Thyroid gland (tissue), 4 donors: ENCODE measurements around the gene GABPB2. TPM values are rescaled to one million over a fixed set of nuclear protein-coding genes. Genes with fewer than 3 reads are reported as not detected.
A peak's percentile ranks its signal among the peaks of the same experiment; 100 is the strongest.

Experiments used
- DNase-seq, 2 donors: peaks; one replicate each; pipeline ENCODE4 v3.0.0-alpha.2; 2019
- H3K27ac ChIP-seq, 3 donors: fragments of 200-600 bp; sonication (generic); 1 replicate in 2 of 3; 2 replicates in 1 of 3; pipeline ENCODE4 v1.5.1; 2016 to 2019; ENCODE audit warnings: mild to moderate bottlenecking in 1 of 3, moderate library complexity in 1 of 3
- H3K27me3 ChIP-seq: fragments of 200-600 bp; sonication (generic); one replicate; pipeline ENCODE4 v1.5.1; 2019
- H3K36me3 ChIP-seq, 2 donors: fragments of 200-600 bp; sonication (generic); one replicate each; pipeline ENCODE4 v1.5.1; 2016 to 2019
- H3K4me1 ChIP-seq, 2 donors: fragments of 200-600 bp; sonication (generic); one replicate each; pipeline ENCODE4 v1.5.1; 2017 to 2019
- H3K4me3 ChIP-seq, 3 donors: fragments of 200-600 bp; sonication (generic); replicated peaks in 1 of 3; 1 replicate in 2 of 3; 2 replicates in 1 of 3; pipeline ENCODE4 v1.5.1; 2016; ENCODE audit warnings: mild to moderate bottlenecking in 1 of 3
- H3K9me3 ChIP-seq: fragments of 200-600 bp; sonication (generic); one replicate; pipeline ENCODE4 v1.5.1; 2017
- POLR2A ChIP-seq, 2 donors: fragments of 450-650 bp; IDR thresholded peaks; one replicate each; pipeline ENCODE4 v1.6.1; 2017; ENCODE audit warnings: antibody characterized with exemption in 2 of 2, mild to moderate bottlenecking in 2 of 2, moderate library complexity in 1 of 2
- WGBS, 2 donors: methylation state at CpG; one replicate each; pipeline ENCODE4 v1.1.5; 2017; 5-methylcytosine and 5-hydroxymethylcytosine counted together
- intact Hi-C: fragments of 100-400 bp; cut with DNase I; formaldehyde crosslinking; loops from one replicate; pipeline ENCODE4 v1.15.1; 2023
- total RNA-seq, 4 donors: library from RNA; depleted of rRNA; stranded (reverse); fragments of >200 nt; gene quantifications; one replicate each; pipeline ENCODE4 v1.2.3, GENCODE V29; 2016
- TF ChIP-seq, protein P1 (sequence below), 6 experiments: fragments of 200-600 bp in 3 of 6; fragments of 450-650 bp in 3 of 6; sonication (generic) in 3 of 6; IDR thresholded peaks; one replicate each; pipeline ENCODE4 v1.5.1; 2016 to 2019; ENCODE audit warnings: antibody characterized with exemption in 6 of 6, mild to moderate bottlenecking in 2 of 6, inconsistent platforms in 1 of 6, moderate library complexity in 1 of 6

Gene GABPB2
- total RNA-seq, 4 donors from 2014 or later: 14.9 to 22.2 (median 18.3) TPM

DNA sequence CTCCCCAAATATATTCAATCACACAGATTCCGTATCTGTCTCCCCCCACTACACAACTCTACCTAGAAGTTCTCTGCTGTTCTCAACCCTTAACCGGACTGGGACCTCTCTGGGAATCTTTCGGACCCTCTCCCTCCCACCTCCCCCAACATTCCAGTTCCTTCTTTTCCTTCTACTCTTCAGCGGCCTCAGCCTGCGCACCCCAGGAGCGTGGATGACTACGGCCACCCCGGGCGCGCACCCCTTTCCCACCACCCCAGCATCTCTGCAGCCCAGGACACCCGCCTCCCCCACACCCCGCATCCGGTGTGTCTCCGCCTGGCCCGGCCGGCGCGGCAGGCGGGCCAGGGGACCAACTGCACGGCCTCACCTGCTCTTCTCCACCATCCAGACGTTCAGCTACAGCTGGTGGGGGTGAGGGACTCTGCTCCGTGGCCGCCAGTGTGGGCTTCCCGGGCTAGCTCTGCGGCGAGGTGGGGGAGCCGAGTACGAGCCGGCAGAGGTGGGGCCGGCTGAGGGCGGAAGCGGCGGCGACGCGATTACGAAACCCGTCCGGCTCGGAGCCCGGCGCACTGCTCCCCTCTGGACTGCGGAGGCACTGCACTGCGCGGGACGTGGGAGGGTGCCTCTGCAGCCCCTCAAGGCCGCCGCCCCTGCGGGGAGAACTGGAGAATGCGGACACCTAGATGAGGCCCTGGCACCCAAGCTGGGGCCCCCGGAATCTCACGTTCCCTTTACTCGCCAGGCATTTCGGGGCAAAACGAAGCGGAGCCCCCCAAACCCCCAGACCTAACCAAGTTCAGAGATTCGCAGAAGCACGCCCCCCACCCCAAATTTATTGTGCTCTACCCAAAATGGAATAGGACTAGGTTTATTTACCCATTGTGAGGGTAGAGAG is 11.2 kb upstream of the GABPB2 start, which contains the start of gene CDC42SE1:
Gene CDC42SE1 (minus strand): TSS at position 514 of the 898 bp plus-strand sequence. CDS start 3,892 bp downstream, outside the sequence.
- Histone ChIP-seq H3K27ac (peak within 1 kb of the TSS; percentile 82 to 98 (median 91)), H3K4me3 (peak within 1 kb of the TSS; percentile 84 to 97 (median 96)), H3K36me3 (peaks cover 12 to 15% of the 10 kb centered on the region in 2 donors), H3K4me1 (peaks cover 33 to 35% of the 10 kb centered on the region in 2 donors), H3K27me3 (no peaks in the 10 kb centered on the region), H3K9me3 (no peaks in the 10 kb centered on the region)
- peak; percentile 71 to 78 for DNase-seq
- intact Hi-C loops: loop anchor here (5.0 kb wide), 1 partner anchor 52 kb away; the partner anchor contains the start of genes MINDY1 and PRUNE1
- WGBS, 2 donors: 2% methylated on average over 18 to 21 of the region's 58 CpGs
- TF ChIP-seq, protein P1, sequence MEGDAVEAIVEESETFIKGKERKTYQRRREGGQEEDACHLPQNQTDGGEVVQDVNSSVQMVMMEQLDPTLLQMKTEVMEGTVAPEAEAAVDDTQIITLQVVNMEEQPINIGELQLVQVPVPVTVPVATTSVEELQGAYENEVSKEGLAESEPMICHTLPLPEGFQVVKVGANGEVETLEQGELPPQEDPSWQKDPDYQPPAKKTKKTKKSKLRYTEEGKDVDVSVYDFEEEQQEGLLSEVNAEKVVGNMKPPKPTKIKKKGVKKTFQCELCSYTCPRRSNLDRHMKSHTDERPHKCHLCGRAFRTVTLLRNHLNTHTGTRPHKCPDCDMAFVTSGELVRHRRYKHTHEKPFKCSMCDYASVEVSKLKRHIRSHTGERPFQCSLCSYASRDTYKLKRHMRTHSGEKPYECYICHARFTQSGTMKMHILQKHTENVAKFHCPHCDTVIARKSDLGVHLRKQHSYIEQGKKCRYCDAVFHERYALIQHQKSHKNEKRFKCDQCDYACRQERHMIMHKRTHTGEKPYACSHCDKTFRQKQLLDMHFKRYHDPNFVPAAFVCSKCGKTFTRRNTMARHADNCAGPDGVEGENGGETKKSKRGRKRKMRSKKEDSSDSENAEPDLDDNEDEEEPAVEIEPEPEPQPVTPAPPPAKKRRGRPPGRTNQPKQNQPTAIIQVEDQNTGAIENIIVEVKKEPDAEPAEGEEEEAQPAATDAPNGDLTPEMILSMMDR (IDR thresholded peaks at IDR 0.05): peak; percentile 68 to 93 (median 90)
- TF ChIP-seq POLR2A (IDR thresholded peaks at IDR 0.05): peak in 1 of 2 donors; percentile 88

GRCh38 chr1:151060007-151060656 is 10.4 kb upstream of the GABPB2 start, which contains the start of gene MLLT11:
TSS of gene MLLT11 (plus strand) at chr1:151060397. CDS start at chr1:151067225, 6,828 bp downstream.
- H3K36me3 ChIP-seq: peaks cover 5 to 8% of the 10 kb centered on the region in 2 donors
- DNase-seq: peak; percentile 29 to 35
- WGBS, 2 donors: 2 to 7% methylated on average over 15 of the region's 15 CpGs
- intact Hi-C loops: no loop called here
- no peaks in the 10 kb centered on the region for H3K27me3 ChIP-seq
- H3K4me3 ChIP-seq: peak within 1 kb of the TSS; percentile 84 to 97 (median 96)
- peak within 1 kb of the TSS; percentile 82 to 98 (median 91) for H3K27ac ChIP-seq
- no peaks in the 10 kb centered on the region for H3K9me3 ChIP-seq
- peaks cover 32 to 33% of the 10 kb centered on the region in 2 donors for H3K4me1 ChIP-seq
- no peak for TF ChIP-seq POLR2A (IDR thresholded peaks at IDR 0.05)
- TF ChIP-seq, protein P1 (IDR thresholded peaks at IDR 0.05): no peak

GRCh38 chr1:151060657-151061421 is 9.7 kb upstream of the GABPB2 start:
- intact Hi-C loops: no loop called here
- WGBS, 2 donors: 70 to 72% methylated on average over 4 of the region's 4 CpGs
- H3K4me1 ChIP-seq: peaks cover 25 to 26% of the 10 kb centered on the region in 2 donors
- H3K36me3 ChIP-seq: peaks cover 0 to under 1% of the 10 kb centered on the region in 2 donors
- H3K27me3 ChIP-seq: no peaks in the 10 kb centered on the region
- peak overlapping the region in 1 of 3 donors; percentile 96 for H3K4me3 ChIP-seq
- TF ChIP-seq POLR2A (IDR thresholded peaks at IDR 0.05): no peak
- TF ChIP-seq, protein P1 (IDR thresholded peaks at IDR 0.05): no peak
- no peak overlapping the region for H3K27ac ChIP-seq
- DNase-seq: no peak
- H3K9me3 ChIP-seq: no peaks in the 10 kb centered on the region

- Histone ChIP-seq H3K27ac (no peak overlapping the region), H3K27me3 (no peaks in the 10 kb centered on the region), H3K4me3 (no peak overlapping the region), H3K4me1 (peaks cover 16 to 17% of the 10 kb centered on the region in 2 donors), H3K36me3 (no peaks in the 10 kb centered on the region), H3K9me3 (no peaks in the 10 kb centered on the region)
- no peak for DNase-seq
- WGBS, 2 donors: 78 to 79% methylated on average over 2 of the region's 2 CpGs
- intact Hi-C loops: no loop called here
- TF ChIP-seq POLR2A (IDR thresholded peaks at IDR 0.05): no peak
- TF ChIP-seq, protein P1 (IDR thresholded peaks at IDR 0.05): no peak
These were observed 8.9 kb upstream of the GABPB2 start for GRCh38 chr1:151061704-151062103.
